Tibial artery (tissue), 4 donors: ENCODE results near the gene STMND1.

ENCODE experiments used
- DNase-seq, 2 donors: peaks; one replicate each; pipeline ENCODE4 v3.0.0-alpha.2; 2019
- H3K27ac ChIP-seq, 2 donors: fragments of 200-600 bp; sonication (generic) in 1 of 2; 1 replicate in 1 of 2; 2 replicates in 1 of 2; pipeline ENCODE4 v1.5.1; 2018 to 2019; ENCODE audit warnings: mild to moderate bottlenecking in 1 of 2
- H3K27me3 ChIP-seq, 2 donors: fragments of 200-600 bp; sonication (generic) in 1 of 2; one replicate each; pipeline versions ENCODE4 v1.5.1 to v1.6.0; 2016 to 2019
- H3K36me3 ChIP-seq, 3 donors: fragments of 200-600 bp; sonication (generic) in 2 of 3; one replicate each; pipeline ENCODE4 v1.5.1; 2016 to 2019; ENCODE audit warnings: mild to moderate bottlenecking in 2 of 3
- H3K4me1 ChIP-seq, 4 donors: fragments of 200-600 bp; sonication (generic) in 2 of 4; 1 replicate in 3 of 4; 2 replicates in 1 of 4; pipeline ENCODE4 v1.5.1; 2016 to 2019
- H3K4me3 ChIP-seq, 2 donors: fragments of 200-600 bp; sonication (generic) in 1 of 2; 1 replicate in 1 of 2; 2 replicates in 1 of 2; pipeline ENCODE4 v1.5.1; 2018 to 2019; ENCODE audit warnings: mild to moderate bottlenecking in 2 of 2
- H3K9me3 ChIP-seq, 3 donors: fragments of 200-600 bp; sonication (generic) in 1 of 3; one replicate each; pipeline ENCODE4 v1.5.1; 2016 to 2019
- CTCF ChIP-seq, 2 experiments: fragments of 200-600 bp in 1 of 2; fragments of 450-650 bp in 1 of 2; IDR thresholded peaks; one replicate each; pipeline ENCODE4 v1.5.1; 2017 to 2019; ENCODE audit warnings: antibody characterized with exemption in 2 of 2, mild to moderate bottlenecking in 1 of 2, moderate library complexity in 1 of 2
- intact Hi-C: fragments of 100-400 bp; cut with DNase I; formaldehyde crosslinking; loops from one replicate; pipeline ENCODE4 v1.15.0; 2023; ENCODE audit warnings: low total_unique reads

Gene STMND1

GRCh38 chr6:17130786-17131185, 28.9 kb downstream of the STMND1 start:
- no peaks in the 10 kb centered on the region for H3K36me3 ChIP-seq
- no peak for TF ChIP-seq CTCF (IDR thresholded peaks at IDR 0.05)
- H3K4me1 ChIP-seq = no peaks in the 10 kb centered on the region
- H3K9me3 ChIP-seq = peaks cover 0 to 18% (median 7%) of the 10 kb centered on the region in 3 donors
- no peaks in the 10 kb centered on the region for H3K27me3 ChIP-seq
- H3K4me3 ChIP-seq = no peak overlapping the region
- DNase-seq = no peak
- no peak overlapping the region for H3K27ac ChIP-seq
- intact Hi-C loops = no loop called here

GRCh38 chr6:17132967-17133366, 31.1 kb downstream of the STMND1 start:
- no peaks in the 10 kb centered on the region for H3K36me3 ChIP-seq
- intact Hi-C loops = no loop called here
- no peak for TF ChIP-seq CTCF (IDR thresholded peaks at IDR 0.05)
- DNase-seq = no peak
- peaks cover 0 to 18% (median 7%) of the 10 kb centered on the region in 3 donors for H3K9me3 ChIP-seq
- H3K27me3 ChIP-seq = no peaks in the 10 kb centered on the region
- no peak overlapping the region for H3K27ac ChIP-seq
- no peaks in the 10 kb centered on the region for H3K4me1 ChIP-seq
- no peak overlapping the region for H3K4me3 ChIP-seq

- Histone ChIP-seq H3K27ac (no peak overlapping the region), H3K36me3 (no peaks in the 10 kb centered on the region), H3K27me3 (no peaks in the 10 kb centered on the region), H3K4me1 (no peaks in the 10 kb centered on the region), H3K4me3 (no peak overlapping the region), H3K9me3 (peaks cover 0 to 27% (median 13%) of the 10 kb centered on the region in 3 donors)
- no peak for DNase-seq
- intact Hi-C loops = no loop called here
- no peak for TF ChIP-seq CTCF (IDR thresholded peaks at IDR 0.05)
Measured at GRCh38 chr6:17138033-17138432, 36.2 kb downstream of the STMND1 start.

- no peak for DNase-seq
- no peak overlapping the region for H3K4me3 ChIP-seq
- no peak overlapping the region for H3K27ac ChIP-seq
- peaks cover 0 to 23% (median 7%) of the 10 kb centered on the region in 3 donors for H3K9me3 ChIP-seq
- H3K27me3 ChIP-seq = no peaks in the 10 kb centered on the region
- no peak for TF ChIP-seq CTCF (IDR thresholded peaks at IDR 0.05)
- no peaks in the 10 kb centered on the region for H3K36me3 ChIP-seq
- no peaks in the 10 kb centered on the region for H3K4me1 ChIP-seq
- intact Hi-C loops = no loop called here
Measured at GRCh38 chr6:17144016-17144415, 42.2 kb downstream of the STMND1 start.

- Histone ChIP-seq H3K27ac (no peak overlapping the region), H3K36me3 (no peaks in the 10 kb centered on the region), H3K4me1 (no peaks in the 10 kb centered on the region), H3K4me3 (no peak overlapping the region), H3K27me3 (no peaks in the 10 kb centered on the region), H3K9me3 (peaks cover 0 to 15% (median 6%) of the 10 kb centered on the region in 3 donors)
- no peak for TF ChIP-seq CTCF (IDR thresholded peaks at IDR 0.05)
- intact Hi-C loops = no loop called here
- DNase-seq = no peak
Measured at GRCh38 chr6:17149571-17149970, 47.7 kb downstream of the STMND1 start.

GRCh38 chr6:17150096-17150495, 48.2 kb downstream of the STMND1 start:
- no peaks in the 10 kb centered on the region for H3K27me3 ChIP-seq
- H3K4me1 ChIP-seq = no peaks in the 10 kb centered on the region
- H3K27ac ChIP-seq = no peak overlapping the region
- intact Hi-C loops = no loop called here
- TF ChIP-seq CTCF (IDR thresholded peaks at IDR 0.05) = no peak
- no peak for DNase-seq
- peaks cover 0 to 15% (median under 1%) of the 10 kb centered on the region in 3 donors for H3K9me3 ChIP-seq
- H3K4me3 ChIP-seq = no peak overlapping the region
- H3K36me3 ChIP-seq = no peaks in the 10 kb centered on the region
